HepG2 (cell line): ENCODE results near the gene NFKBIA. TPM values are rescaled to one million over a fixed set of nuclear protein-coding genes. Genes with fewer than 3 reads are reported as not detected.

Source experiments
- ARID4A ChIP-seq: sonication (generic); formaldehyde crosslinking; IDR thresholded peaks from 2 replicates; pipeline ENCODE4 v1.5.0; 2020; ENCODE audit warnings: mild to moderate bottlenecking, missing genetic modification reagents, borderline replicate concordance
- GATA4 ChIP-seq: sonication (generic); IDR thresholded peaks from 2 replicates; pipeline ENCODE4 v1.6.1; 2016; ENCODE audit warnings: antibody characterized with exemption, low read depth, borderline replicate concordance
- KMT2B ChIP-seq: IDR thresholded peaks from 2 replicates; pipeline ENCODE4 v1.6.1; 2016; ENCODE audit warnings: missing genetic modification reagents, missing compliant biosample characterization
- PBX3 ChIP-seq: sonication (generic); formaldehyde crosslinking; IDR thresholded peaks from 2 replicates; pipeline ENCODE4 v1.8.1; 2023; ENCODE audit warnings: missing genetic modification reagents, inconsistent platforms, borderline replicate concordance
- TEAD3 ChIP-seq: optimal IDR thresholded peaks from 2 replicates; pipeline ENCODE3; 2016; ENCODE audit warnings: borderline replicate concordance
- THAP11 ChIP-seq: IDR thresholded peaks from 2 replicates; pipeline ENCODE4 v1.6.1; 2016; ENCODE audit warnings: missing biosample characterization, missing genetic modification reagents
- ZNF24 ChIP-seq: fragments of 450-650 bp; IDR thresholded peaks from 2 replicates; pipeline ENCODE4 v1.6.1; 2017; ENCODE audit warnings: antibody characterized with exemption, mild to moderate bottlenecking
- ZNF615 ChIP-seq: sonication (generic); formaldehyde crosslinking; IDR thresholded peaks from 2 replicates; pipeline ENCODE4 v1.5.0; 2020; ENCODE audit warnings: mild to moderate bottlenecking, missing genetic modification reagents, borderline replicate concordance
- ZNF766 ChIP-seq: sonication (generic); formaldehyde crosslinking; IDR thresholded peaks from 2 replicates; pipeline ENCODE4 v1.5.0; 2020; ENCODE audit warnings: missing genetic modification reagents, borderline replicate concordance
- polyA plus RNA-seq, 8 experiments: library from polyadenylated mRNA; depleted of rRNA in 3 of 8; stranded (reverse) in 7 of 8; unstranded in 1 of 8; fragments of >200 nt; fragmentation: Illumina TruSeq in 4 of 8; extraction: Trizol in 4 of 8; gene quantifications; 2 replicates each; pipeline versions ENCODE4 v1.2.1 to v1.2.3, GENCODE V29; 2011 to 2016; ENCODE audit warnings: low read depth in 4 of 8, missing spikeins in 1 of 8, mixed read lengths in 1 of 8; ENCODE audit not compliant: insufficient read depth in 1 of 8
- total RNA-seq, 5 experiments: library from RNA; depleted of rRNA; stranded (reverse); fragments of >200 nt; fragmentation: Illumina TruSeq; extraction: Trizol; gene quantifications; 2 replicates each; pipeline ENCODE4 v1.2.3, GENCODE V29; 2016; ENCODE audit warnings: low read depth in 1 of 5
- TF ChIP-seq, protein P1 (sequence below), 2 experiments: fragments of 450-650 bp in 1 of 2; sonication (generic) in 1 of 2; formaldehyde crosslinking in 1 of 2; IDR thresholded peaks; 2 replicates each; pipeline versions ENCODE4 v1.6.1 to v1.8.0; 2016 to 2022; ENCODE audit warnings: antibody characterized with exemption in 1 of 2, mild to moderate bottlenecking in 1 of 2, missing genetic modification reagents in 1 of 2
- TF ChIP-seq, protein P2 (sequence below): sonication (generic); formaldehyde crosslinking; IDR thresholded peaks from 2 replicates; pipeline ENCODE4 v1.8.0; 2022; ENCODE audit warnings: low read depth, missing genetic modification reagents

NFKBIA gene
- total and polyA plus RNA-seq, 2 of the 13 experiments (the other 11 are each of a cell fraction or from before 2014, with no cell fraction given) = 197 to 319 TPM

DNA sequence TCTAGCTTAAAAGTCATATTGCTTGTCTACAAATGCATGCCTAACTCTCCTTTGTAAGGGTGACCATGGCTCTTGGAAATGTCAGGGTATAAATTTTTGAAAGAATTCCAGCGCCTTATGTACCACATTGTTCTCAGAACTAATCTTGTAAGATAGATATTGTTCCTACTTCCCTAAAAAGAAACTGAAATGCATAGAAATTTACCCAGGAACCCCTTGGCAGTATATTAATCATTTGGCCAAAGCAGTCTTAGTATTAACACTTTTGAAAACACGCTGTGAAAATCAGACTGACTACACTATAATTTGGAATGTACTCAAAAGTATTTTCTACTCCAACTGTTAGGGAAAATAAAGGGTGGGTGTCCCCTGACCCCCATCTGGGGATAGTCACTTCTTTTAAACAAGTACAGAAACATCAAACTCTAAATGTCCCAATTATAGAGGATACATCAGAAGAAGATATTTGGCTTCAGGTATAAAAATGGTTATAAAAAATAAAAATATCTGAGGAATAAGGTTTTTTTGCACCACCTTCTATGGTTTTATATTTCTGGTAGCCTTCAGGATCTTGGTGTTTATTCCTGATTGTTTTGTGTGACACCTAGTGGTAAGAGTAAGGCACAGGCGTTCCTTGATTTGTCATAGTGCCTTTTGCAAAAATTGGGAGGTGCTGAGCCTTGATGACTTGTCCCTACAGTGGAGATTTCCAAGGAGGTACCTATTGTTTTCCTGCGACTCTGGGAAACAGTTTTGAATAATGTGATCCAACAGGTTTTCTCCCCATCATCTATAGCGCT lies 2.2 kb upstream of the NFKBIA start (continued):
- TF ChIP-seq, protein P1, sequence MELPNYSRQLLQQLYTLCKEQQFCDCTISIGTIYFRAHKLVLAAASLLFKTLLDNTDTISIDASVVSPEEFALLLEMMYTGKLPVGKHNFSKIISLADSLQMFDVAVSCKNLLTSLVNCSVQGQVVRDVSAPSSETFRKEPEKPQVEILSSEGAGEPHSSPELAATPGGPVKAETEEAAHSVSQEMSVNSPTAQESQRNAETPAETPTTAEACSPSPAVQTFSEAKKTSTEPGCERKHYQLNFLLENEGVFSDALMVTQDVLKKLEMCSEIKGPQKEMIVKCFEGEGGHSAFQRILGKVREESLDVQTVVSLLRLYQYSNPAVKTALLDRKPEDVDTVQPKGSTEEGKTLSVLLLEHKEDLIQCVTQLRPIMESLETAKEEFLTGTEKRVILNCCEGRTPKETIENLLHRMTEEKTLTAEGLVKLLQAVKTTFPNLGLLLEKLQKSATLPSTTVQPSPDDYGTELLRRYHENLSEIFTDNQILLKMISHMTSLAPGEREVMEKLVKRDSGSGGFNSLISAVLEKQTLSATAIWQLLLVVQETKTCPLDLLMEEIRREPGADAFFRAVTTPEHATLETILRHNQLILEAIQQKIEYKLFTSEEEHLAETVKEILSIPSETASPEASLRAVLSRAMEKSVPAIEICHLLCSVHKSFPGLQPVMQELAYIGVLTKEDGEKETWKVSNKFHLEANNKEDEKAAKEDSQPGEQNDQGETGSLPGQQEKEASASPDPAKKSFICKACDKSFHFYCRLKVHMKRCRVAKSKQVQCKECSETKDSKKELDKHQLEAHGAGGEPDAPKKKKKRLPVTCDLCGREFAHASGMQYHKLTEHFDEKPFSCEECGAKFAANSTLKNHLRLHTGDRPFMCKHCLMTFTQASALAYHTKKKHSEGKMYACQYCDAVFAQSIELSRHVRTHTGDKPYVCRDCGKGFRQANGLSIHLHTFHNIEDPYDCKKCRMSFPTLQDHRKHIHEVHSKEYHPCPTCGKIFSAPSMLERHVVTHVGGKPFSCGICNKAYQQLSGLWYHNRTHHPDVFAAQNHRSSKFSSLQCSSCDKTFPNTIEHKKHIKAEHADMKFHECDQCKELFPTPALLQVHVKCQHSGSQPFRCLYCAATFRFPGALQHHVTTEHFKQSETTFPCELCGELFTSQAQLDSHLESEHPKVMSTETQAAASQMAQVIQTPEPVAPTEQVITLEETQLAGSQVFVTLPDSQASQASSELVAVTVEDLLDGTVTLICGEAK (IDR thresholded peaks at IDR 0.05) = no peak
- TF ChIP-seq, protein P1 (CRISPR knock-in tag; IDR thresholded peaks at IDR 0.05) = no peak
- TF ChIP-seq ARID4A (CRISPR knock-in tag) (no peak; the same call in 1 of the 2 replicates), ZNF766 (CRISPR knock-in tag) (no peak), KMT2B (no peak), THAP11 (CRISPR knock-in tag) (peak; percentile 68; the same call in 1 of the 2 replicates), GATA4 (no peak), PBX3 (CRISPR knock-in tag) (no peak), ZNF615 (CRISPR knock-in tag) (0 out of 2 replicates have a peak, but pooled peaks have one; percentile 34), ZNF24 (no peak; the same call in 1 of the 2 replicates), TEAD3 (peak; percentile 44)
- TF ChIP-seq, protein P2, sequence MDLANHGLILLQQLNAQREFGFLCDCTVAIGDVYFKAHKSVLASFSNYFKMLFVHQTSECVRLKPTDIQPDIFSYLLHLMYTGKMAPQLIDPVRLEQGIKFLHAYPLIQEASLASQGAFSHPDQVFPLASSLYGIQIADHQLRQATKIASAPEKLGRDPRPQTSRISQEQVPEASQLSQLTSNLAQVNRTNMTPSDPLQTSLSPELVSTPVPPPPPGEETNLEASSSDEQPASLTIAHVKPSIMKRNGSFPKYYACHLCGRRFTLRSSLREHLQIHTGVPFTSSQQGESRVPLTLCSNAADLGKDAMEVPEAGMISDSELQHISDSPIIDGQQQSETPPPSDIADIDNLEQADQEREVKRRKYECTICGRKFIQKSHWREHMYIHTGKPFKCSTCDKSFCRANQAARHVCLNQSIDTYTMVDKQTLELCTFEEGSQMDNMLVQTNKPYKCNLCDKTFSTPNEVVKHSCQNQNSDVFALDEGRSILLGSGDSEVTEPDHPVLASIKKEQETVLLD (CRISPR knock-in tag) = no peak
